GM06990 (cell line): Measurements from ENCODE around the gene DTD1.

Experiments used
- DNase-seq: peaks from one replicate; pipeline ENCODE4 v3.0.0-alpha.2; 2011; ENCODE audit not compliant: insufficient read length; ENCODE audit errors: extremely low read depth
- H3K27me3 ChIP-seq: replicated peaks from 2 replicates; pipeline ENCODE4 v1.6.0; 2011; ENCODE audit warnings: low read length; ENCODE audit not compliant: control insufficient read depth, insufficient read depth
- H3K36me3 ChIP-seq: 2 replicates; pipeline ENCODE4 v1.5.1; 2011; ENCODE audit warnings: low read length; ENCODE audit not compliant: control insufficient read depth, insufficient read depth
- H3K4me3 ChIP-seq: replicated peaks from 2 replicates; pipeline ENCODE4 v1.5.1; 2011; ENCODE audit warnings: low read depth, mild to moderate bottlenecking, control low read depth, low read length
- TF ChIP-seq, protein P1 (sequence below): IDR thresholded peaks from 2 replicates; pipeline ENCODE4 v1.5.1; 2011; ENCODE audit warnings: low read length, control low read depth, mild to moderate bottlenecking, inconsistent platforms; ENCODE audit not compliant: insufficient read depth, poor library complexity, severe bottlenecking

DTD1 gene

DNA sequence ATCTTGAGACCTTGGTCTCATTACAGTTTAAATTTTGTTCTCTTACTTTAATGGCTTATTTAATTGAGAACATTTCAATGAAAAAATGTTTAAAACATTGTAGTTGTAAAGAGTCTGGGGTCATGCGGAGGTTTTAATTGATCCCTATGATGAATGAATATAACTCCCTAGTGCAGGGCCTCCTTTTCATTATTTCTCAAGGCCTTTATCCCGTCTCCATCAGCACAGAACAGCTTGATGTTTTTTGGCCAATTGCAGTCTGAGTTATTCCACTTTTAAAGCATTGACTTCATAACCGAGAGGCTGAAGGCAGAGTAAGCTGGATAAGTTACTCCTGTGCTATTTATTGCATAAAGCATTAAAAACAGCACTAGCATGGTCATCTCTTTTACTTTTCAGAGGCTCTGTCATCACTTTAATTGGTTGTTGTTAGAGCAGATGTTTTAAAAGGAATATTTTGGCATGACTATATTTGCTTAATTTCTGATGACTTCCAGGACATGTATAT lies 83.4 kb downstream of the DTD1 start:
- DNase-seq = no peak
- Histone ChIP-seq H3K27me3 (no peaks in the 10 kb centered on the region), H3K36me3 (no peaks in the 10 kb centered on the region), H3K4me3 (no peak overlapping the region)
- TF ChIP-seq, protein P1, sequence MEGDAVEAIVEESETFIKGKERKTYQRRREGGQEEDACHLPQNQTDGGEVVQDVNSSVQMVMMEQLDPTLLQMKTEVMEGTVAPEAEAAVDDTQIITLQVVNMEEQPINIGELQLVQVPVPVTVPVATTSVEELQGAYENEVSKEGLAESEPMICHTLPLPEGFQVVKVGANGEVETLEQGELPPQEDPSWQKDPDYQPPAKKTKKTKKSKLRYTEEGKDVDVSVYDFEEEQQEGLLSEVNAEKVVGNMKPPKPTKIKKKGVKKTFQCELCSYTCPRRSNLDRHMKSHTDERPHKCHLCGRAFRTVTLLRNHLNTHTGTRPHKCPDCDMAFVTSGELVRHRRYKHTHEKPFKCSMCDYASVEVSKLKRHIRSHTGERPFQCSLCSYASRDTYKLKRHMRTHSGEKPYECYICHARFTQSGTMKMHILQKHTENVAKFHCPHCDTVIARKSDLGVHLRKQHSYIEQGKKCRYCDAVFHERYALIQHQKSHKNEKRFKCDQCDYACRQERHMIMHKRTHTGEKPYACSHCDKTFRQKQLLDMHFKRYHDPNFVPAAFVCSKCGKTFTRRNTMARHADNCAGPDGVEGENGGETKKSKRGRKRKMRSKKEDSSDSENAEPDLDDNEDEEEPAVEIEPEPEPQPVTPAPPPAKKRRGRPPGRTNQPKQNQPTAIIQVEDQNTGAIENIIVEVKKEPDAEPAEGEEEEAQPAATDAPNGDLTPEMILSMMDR = no peak

- TF ChIP-seq, protein P1 = no peak
- Histone ChIP-seq H3K27me3 (no peaks in the 10 kb centered on the region), H3K4me3 (no peak overlapping the region), H3K36me3 (no peaks in the 10 kb centered on the region)
- DNase-seq = no peak
These were observed 85.0 kb downstream of the DTD1 start for GRCh38 chr20:18672834-18673233.

DNA sequence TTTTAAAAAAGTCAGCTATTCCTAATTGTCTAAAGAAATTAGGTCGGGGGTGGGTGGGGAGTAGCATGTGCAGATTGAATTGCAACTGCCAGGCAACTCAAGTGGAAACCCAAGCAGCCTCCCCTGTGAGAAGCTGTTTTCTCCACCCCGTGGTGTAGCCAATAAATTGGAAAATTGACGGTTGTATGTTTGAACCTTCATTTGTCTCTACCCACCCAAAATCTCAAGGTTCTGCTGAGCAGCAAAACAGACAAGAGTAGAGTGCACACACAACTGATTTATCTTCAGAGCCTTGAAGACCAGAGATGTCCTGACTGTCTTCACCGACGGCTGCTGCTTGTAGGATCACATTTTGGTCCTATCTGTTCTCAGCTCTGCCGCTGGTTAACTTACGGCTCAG lies 88.5 kb downstream of the DTD1 start:
- no peaks in the 10 kb centered on the region for H3K36me3 ChIP-seq
- H3K4me3 ChIP-seq = no peak overlapping the region
- DNase-seq = no peak
- TF ChIP-seq, protein P1 = no peak
- no peaks in the 10 kb centered on the region for H3K27me3 ChIP-seq

GRCh38 chr20:18677126-18677525 lies 89.3 kb downstream of the DTD1 start:
- no peaks in the 10 kb centered on the region for H3K36me3 ChIP-seq
- no peak overlapping the region for H3K4me3 ChIP-seq
- no peaks in the 10 kb centered on the region for H3K27me3 ChIP-seq
- no peak for DNase-seq
- TF ChIP-seq, protein P1 = no peak

- no peaks in the 10 kb centered on the region for H3K36me3 ChIP-seq
- TF ChIP-seq, protein P1 = no peak
- no peak for DNase-seq
These were observed 90.9 kb downstream of the DTD1 start for GRCh38 chr20:18678549-18679419.

More at GRCh38 chr20:18678549-18679419, 90.9 kb downstream of the DTD1 start:
- H3K4me3 ChIP-seq = no peak overlapping the region
- H3K27me3 ChIP-seq = no peaks in the 10 kb centered on the region
